Heart left ventricle (tissue), 16 donors: Measurements from ENCODE around the gene VPS37B. TPM values are rescaled to one million over a fixed set of nuclear protein-coding genes. Genes with fewer than 3 reads are reported as not detected.

Source experiments
- ATAC-seq, 4 donors: fragments of 200-7000 bp; cut with Tn5 transposase; one replicate each; pipeline ENCODE4 v1.9.1; 2020 to 2022; ENCODE audit warnings: moderate library complexity in 4 of 4, mild to moderate bottlenecking in 3 of 4, moderate number of reproducible peaks in 1 of 4
- DNase-seq, 5 donors: peaks; one replicate each; pipeline ENCODE4 v3.0.0-alpha.2; 2020
- H3K27ac ChIP-seq, 12 donors: fragments of 200-600 bp; sonication (generic) in 4 of 12; one replicate each; pipeline versions ENCODE4 v1.5.0 to v1.8.0; 2016 to 2022; ENCODE audit warnings: mild to moderate bottlenecking in 2 of 12
- H3K27me3 ChIP-seq, 9 donors: fragments of 200-600 bp; sonication (generic) in 2 of 9; one replicate each; pipeline versions ENCODE4 v1.5.1 to v1.8.0; 2016 to 2022; ENCODE audit warnings: mild to moderate bottlenecking in 3 of 9
- H3K36me3 ChIP-seq, 9 donors: fragments of 200-600 bp; sonication (generic) in 2 of 9; one replicate each; pipeline versions ENCODE4 v1.5.0 to v1.8.0; 2018 to 2022; ENCODE audit warnings: mild to moderate bottlenecking in 2 of 9
- H3K4me1 ChIP-seq, 12 donors: fragments of 200-600 bp; sonication (generic) in 4 of 12; one replicate each; pipeline versions ENCODE4 v1.5.0 to v1.8.0; 2016 to 2022; ENCODE audit warnings: mild to moderate bottlenecking in 3 of 12
- H3K4me3 ChIP-seq, 12 donors: fragments of 200-600 bp; sonication (generic) in 4 of 12; one replicate each; pipeline versions ENCODE4 v1.5.0 to v1.8.0; 2017 to 2022; ENCODE audit warnings: mild to moderate bottlenecking in 9 of 12, moderate library complexity in 4 of 12
- H3K9me3 ChIP-seq, 12 donors: fragments of 200-600 bp; sonication (generic) in 4 of 12; one replicate each; pipeline versions ENCODE4 v1.5.0 to v1.8.0; 2016 to 2022; ENCODE audit warnings: mild to moderate bottlenecking in 1 of 12
- POLR2A ChIP-seq, 2 donors: fragments of 450-650 bp; IDR thresholded peaks; one replicate each; pipeline ENCODE4 v1.6.1; 2017; ENCODE audit warnings: antibody characterized with exemption in 2 of 2, mild to moderate bottlenecking in 2 of 2, moderate library complexity in 2 of 2
- WGBS, 4 donors: extraction: QIAGEN DNeasy Blood & Tissue Kit in 2 of 4; methylation state at CpG; one replicate each; pipeline versions ENCODE4 v1.1.5 to v1.1.7; 2013 to 2018; 5-methylcytosine and 5-hydroxymethylcytosine counted together
- intact Hi-C, 10 donors: fragments of 100-400 bp; cut with DNase I; formaldehyde crosslinking; loops; one replicate each; pipeline versions ENCODE4 v1.11.1 to v1.14.2; 2022
- polyA plus RNA-seq, 2 donors: library from polyadenylated mRNA; stranded (reverse); fragments of 200-250 nt; gene quantifications; one replicate each; pipeline ENCODE4 v1.2.3, GENCODE V29; 2013
- total RNA-seq, 9 donors: library from RNA; depleted of rRNA in 2 of 9; stranded (reverse); fragments of >200 nt in 2 of 9; fragmentation: NEBNext Ultra II Directional in 3 of 9; extraction: Animal tissue kit (Norgen Biotek cat#: 25700) in 3 of 9; gene quantifications; one replicate each; pipeline versions ENCODE4 v1.1.0 to v1.2.4, GENCODE V29; 2016 to 2023
- TF ChIP-seq, protein P1 (sequence below), 12 donors: fragments of 200-600 bp; sonication (generic) in 4 of 12; IDR thresholded peaks; one replicate each; pipeline versions ENCODE4 v1.5.0 to v1.8.0; 2018 to 2022; ENCODE audit warnings: antibody characterized with exemption in 12 of 12, mild to moderate bottlenecking in 5 of 12
- donor health status: ischemic (EF 13 %, LVEDD 7.1; RV severe dilation, severe dysfunction).
- donor health status: healthy with polysubstance abuse.
- donor health status: DM: no; HTN: yes; CAD: no.
- donor health status: DM: no; HTN: no; CAD: no.
- donor health status: ischemic (EF 25% LVEDD 6.9; RV normal size, moderate dysfunction).
- donor health status: ischemic (EF 25% LVEDD 5.7; RV mildly dilated, moderate dysfunction).
- donor health status: healthy.
- donor health status: DM: yes; HTN: yes; CAD: no.
- donor health status: ischemic (EF 35%, LVEDD 5.7; RV mildly dilated, moderate dysfunction).
- donor health status: nonischemic (EF 11% LVEDD 7.7; RV severe dilation, severe dysfunction).
- donor health status: DM: yes; HTN: yes; CAD: no.
- donor health status: PGD.
- donor health status: ischemic (EF 29% LVEDD 5.4; RV normal size, mild dysfunction).
- donor health status: nonischemic (EF 23%, LVEDD 6.1; RV moderate dilation, normal function).

VPS37B gene
- total and polyA plus RNA-seq, 11 donors = 14.5 to 51.2 (median 21.7) TPM

DNA sequence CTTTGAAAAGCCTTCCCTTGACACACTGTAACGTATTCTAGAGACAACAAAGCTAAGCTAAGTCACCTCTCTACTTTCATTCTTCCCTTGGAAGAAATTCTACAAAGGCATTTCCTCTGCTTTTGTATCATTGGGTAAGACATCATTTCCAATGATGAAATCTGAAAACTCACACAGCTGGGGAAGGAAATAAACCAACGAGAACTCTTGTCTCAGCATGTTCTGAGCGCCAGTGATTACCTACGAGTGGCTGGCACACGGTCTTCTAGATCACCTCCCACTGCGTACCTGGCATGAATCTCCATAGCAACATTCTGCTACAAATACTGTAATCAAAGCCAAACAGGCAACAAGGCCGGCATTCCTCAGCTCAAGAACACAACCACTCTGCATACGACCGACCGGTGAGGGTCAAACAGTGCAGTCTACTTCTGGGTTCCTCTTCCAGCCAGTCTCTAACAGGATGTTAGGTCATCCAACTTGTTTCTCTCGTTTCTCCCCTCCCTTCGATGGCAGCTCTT, 7.6 kb downstream of the VPS37B start:
- Histone ChIP-seq H3K9me3 (no peaks in the 10 kb centered on the region), H3K27ac (peak overlapping the region; percentile 63 to 90 (median 79)), H3K27me3 (no peaks in the 10 kb centered on the region), H3K4me3 (peak overlapping the region in 9 of 12 donors; percentile 7 to 43 (median 24)), H3K4me1 (peaks cover 9 to 95% (median 82%) of the 10 kb centered on the region in 12 donors), H3K36me3 (no peaks in the 10 kb centered on the region)
- intact Hi-C loops = loop anchor here in 1 of 10 donors (2.0 kb wide), 1 partner anchor 15 kb away; no protein-coding TSS in a partner anchor
- ATAC-seq (peak; percentile 78 to 82 (median 80)), DNase-seq (peak in 3 of 5 donors; percentile 37 to 73 (median 54))
- WGBS, 4 donors = 8 to 15% (median 12%) methylated on average over 12 of the region's 12 CpGs
- TF ChIP-seq, protein P1, sequence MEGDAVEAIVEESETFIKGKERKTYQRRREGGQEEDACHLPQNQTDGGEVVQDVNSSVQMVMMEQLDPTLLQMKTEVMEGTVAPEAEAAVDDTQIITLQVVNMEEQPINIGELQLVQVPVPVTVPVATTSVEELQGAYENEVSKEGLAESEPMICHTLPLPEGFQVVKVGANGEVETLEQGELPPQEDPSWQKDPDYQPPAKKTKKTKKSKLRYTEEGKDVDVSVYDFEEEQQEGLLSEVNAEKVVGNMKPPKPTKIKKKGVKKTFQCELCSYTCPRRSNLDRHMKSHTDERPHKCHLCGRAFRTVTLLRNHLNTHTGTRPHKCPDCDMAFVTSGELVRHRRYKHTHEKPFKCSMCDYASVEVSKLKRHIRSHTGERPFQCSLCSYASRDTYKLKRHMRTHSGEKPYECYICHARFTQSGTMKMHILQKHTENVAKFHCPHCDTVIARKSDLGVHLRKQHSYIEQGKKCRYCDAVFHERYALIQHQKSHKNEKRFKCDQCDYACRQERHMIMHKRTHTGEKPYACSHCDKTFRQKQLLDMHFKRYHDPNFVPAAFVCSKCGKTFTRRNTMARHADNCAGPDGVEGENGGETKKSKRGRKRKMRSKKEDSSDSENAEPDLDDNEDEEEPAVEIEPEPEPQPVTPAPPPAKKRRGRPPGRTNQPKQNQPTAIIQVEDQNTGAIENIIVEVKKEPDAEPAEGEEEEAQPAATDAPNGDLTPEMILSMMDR (IDR thresholded peaks at IDR 0.05) = no peak
- no peak for TF ChIP-seq POLR2A (IDR thresholded peaks at IDR 0.05)

DNA sequence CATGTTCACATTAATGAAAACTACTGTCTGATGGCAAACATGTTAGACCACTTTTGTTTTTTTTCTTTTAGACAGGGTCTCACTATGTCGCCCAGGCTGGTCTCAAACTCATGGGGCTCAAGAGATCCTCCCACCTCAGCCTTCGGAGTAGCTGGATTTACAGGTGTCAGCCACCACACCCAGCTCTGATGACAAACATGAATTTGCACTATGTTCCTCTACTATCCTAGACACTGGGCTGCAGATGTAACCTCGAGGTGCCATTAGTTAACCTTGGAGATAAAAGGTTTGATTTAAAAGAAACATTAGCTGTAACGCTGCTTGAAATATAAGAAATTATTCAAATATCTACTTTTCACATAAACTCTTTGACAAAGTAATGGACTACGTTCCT, 8.1 kb downstream of the VPS37B start:
- WGBS, 4 donors = 70 to 75% (median 72%) methylated on average over 5 of the region's 5 CpGs
- no peak for TF ChIP-seq POLR2A (IDR thresholded peaks at IDR 0.05)
- TF ChIP-seq, protein P1 (IDR thresholded peaks at IDR 0.05) = no peak
- peak overlapping the region; percentile 63 to 90 (median 79) for H3K27ac ChIP-seq

DNA sequence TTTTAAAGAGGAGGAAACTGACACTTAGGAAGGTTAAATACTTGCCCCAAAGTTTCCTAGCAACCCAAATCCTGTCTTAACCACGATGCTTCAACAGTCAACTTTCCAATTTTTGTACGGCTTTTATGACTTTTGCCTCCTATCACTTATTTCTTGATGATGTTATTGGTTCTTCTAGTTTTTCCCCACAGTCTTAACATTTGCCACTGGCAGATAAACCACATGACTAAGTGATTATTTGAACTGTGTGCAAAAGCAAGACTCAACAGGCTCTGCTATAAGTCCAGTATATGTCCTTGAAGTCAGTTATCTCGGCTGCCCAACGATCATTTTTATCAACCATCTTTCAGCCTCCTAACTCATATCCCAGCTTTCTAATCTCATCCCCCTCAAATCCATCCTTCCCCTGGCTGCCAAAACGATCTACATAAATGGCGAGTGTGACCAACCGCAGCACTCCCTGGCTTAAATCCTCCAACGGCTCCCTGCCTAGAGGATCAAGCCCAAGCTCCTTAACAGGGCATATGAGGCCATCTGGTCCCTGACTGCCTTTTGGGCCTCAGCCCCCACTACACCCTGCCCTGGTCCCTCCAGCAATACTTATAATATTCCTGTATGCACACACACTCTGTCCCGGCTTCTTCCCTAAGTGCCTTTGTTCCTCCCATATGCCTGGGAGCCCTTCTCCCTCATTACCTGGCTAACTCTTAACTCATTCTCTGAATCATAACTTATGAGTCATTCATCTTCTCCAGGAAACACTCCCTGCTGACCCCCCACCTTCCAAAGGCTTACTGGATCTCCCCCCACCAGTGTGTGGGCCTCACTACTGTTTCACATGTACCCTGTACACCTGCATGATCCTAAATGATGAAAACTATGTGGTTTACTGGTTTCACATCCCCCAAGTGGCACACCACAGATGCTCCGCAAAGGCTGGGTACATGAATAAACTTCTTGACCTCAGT, 8.8 kb downstream of the VPS37B start:
- Histone ChIP-seq H3K27ac (peak overlapping the region in 11 of 12 donors; percentile 63 to 90 (median 79)), H3K36me3 (no peaks in the 10 kb centered on the region), H3K9me3 (no peaks in the 10 kb centered on the region), H3K27me3 (no peaks in the 10 kb centered on the region), H3K4me3 (peak overlapping the region in 1 of 12 donors; percentile 39), H3K4me1 (peaks cover 11 to 94% (median 76%) of the 10 kb centered on the region in 12 donors)
- intact Hi-C loops = no loop called here
- WGBS, 4 donors = 48 to 62% (median 59%) methylated on average over 10 of the region's 10 CpGs
- TF ChIP-seq, protein P1 (IDR thresholded peaks at IDR 0.05) = no peak
- no peak for TF ChIP-seq POLR2A (IDR thresholded peaks at IDR 0.05)
- DNase-seq (no peak), ATAC-seq (no peak)

More for the DNA sequence above, 8.1 kb downstream of the VPS37B start:
- Histone ChIP-seq H3K27me3 (no peaks in the 10 kb centered on the region), H3K4me3 (peak overlapping the region in 7 of 12 donors; percentile 7 to 43 (median 24)), H3K4me1 (peaks cover 11 to 95% (median 80%) of the 10 kb centered on the region in 12 donors), H3K9me3 (no peaks in the 10 kb centered on the region), H3K36me3 (no peaks in the 10 kb centered on the region)
- no peak for ATAC-seq
- no peak for DNase-seq
- intact Hi-C loops = loop anchor here in 1 of 10 donors (2.0 kb wide), 1 partner anchor 15 kb away; no protein-coding TSS in a partner anchor

DNA sequence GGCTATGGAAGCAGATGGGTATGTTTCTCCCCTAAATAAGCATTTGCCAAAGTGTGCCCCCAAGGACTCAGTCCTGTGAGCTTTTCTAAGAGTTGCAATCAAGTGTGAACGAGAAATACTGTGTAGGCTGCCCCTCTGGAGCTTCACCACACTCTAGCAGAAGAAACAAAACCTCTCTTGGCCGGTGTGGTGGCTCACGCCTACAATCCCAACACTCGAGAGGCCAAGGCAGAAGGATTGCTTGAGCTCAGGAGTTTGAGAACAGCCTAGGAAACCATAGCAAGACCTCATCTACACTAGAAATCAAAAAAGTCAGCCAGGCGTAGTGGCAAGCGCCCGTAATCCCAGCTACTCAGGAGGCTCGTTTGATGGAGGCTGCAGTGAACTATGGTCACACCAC, 9.8 kb downstream of the VPS37B start:
- intact Hi-C loops = no loop called here
- H3K27me3 ChIP-seq = no peaks in the 10 kb centered on the region
- no peak for TF ChIP-seq POLR2A (IDR thresholded peaks at IDR 0.05)
- TF ChIP-seq, protein P1 (IDR thresholded peaks at IDR 0.05) = no peak
- no peak for DNase-seq
- H3K4me3 ChIP-seq = no peak overlapping the region
- no peaks in the 10 kb centered on the region for H3K36me3 ChIP-seq
- 90 to 97% (median 93%) methylated on average over 8 of the region's 8 CpGs for WGBS, 4 donors
- H3K9me3 ChIP-seq = no peaks in the 10 kb centered on the region
- peaks cover 12 to 92% (median 70%) of the 10 kb centered on the region in 12 donors for H3K4me1 ChIP-seq
- H3K27ac ChIP-seq = no peak overlapping the region
- ATAC-seq = no peak
